Measurements from ENCODE around the gene ZBTB45. TPM values are rescaled to one million over a fixed set of nuclear protein-coding genes. Genes with fewer than 3 reads are reported as not detected.

ZBTB45 gene
- total RNA-seq, 4 donors from 2014 or later, result 9.8 to 14.0 (median 13.4) TPM

GRCh38 chr19:58477130-58477529, 42.5 kb downstream of the ZBTB45 start:
- no peak for ATAC-seq
- H3K27ac ChIP-seq, result peak overlapping the region in 3 of 4 donors; percentile 87 to 94 (median 91)
- peaks cover 0 to 69% of the 10 kb centered on the region in 2 donors for H3K36me3 ChIP-seq
- peak overlapping the region in 1 of 2 donors; percentile 71 for H3K4me3 ChIP-seq
- TF ChIP-seq CTCF (IDR thresholded peaks at IDR 0.05), result no peak
- 85% methylated on average over 5 of the region's 15 CpGs; no CpG with 5 or more reads in 1 of the 2 donors for WGBS, 2 donors (ENCODE audit: low coverage in 1 of 2)
- peaks cover 0 to 27% (median 12%) of the 10 kb centered on the region in 3 donors for H3K4me1 ChIP-seq
- no peaks in the 10 kb centered on the region for H3K27me3 ChIP-seq
- H3K9me3 ChIP-seq, result no peaks in the 10 kb centered on the region

GRCh38 chr19:58476498-58477015, 43.1 kb downstream of the ZBTB45 start:
- Histone ChIP-seq H3K27ac (peak overlapping the region; percentile 68 to 94 (median 89)), H3K4me1 (peaks cover 0 to 27% (median 12%) of the 10 kb centered on the region in 3 donors), H3K36me3 (peaks cover 0 to 69% of the 10 kb centered on the region in 2 donors), H3K4me3 (peak overlapping the region; percentile 59 to 71), H3K9me3 (no peaks in the 10 kb centered on the region), H3K27me3 (no peaks in the 10 kb centered on the region)
- peak; percentile 64 for TF ChIP-seq POLR2AphosphoS5 (IDR thresholded peaks at IDR 0.05)
- no peak for TF ChIP-seq CTCF (IDR thresholded peaks at IDR 0.05)
- 2 to 7% methylated on average over 5 to 10 of the region's 27 CpGs for WGBS, 2 donors (ENCODE audit: low coverage in 1 of 2)
- ATAC-seq, result no peak

- Histone ChIP-seq H3K9me3 (no peaks in the 10 kb centered on the region), H3K27me3 (no peaks in the 10 kb centered on the region), H3K36me3 (peaks cover 0 to 67% of the 10 kb centered on the region in 2 donors), H3K27ac (peak within 1 kb of the TSS; percentile 68 to 94 (median 89)), H3K4me1 (peaks cover 0 to 27% (median 12%) of the 10 kb centered on the region in 3 donors), H3K4me3 (peak within 1 kb of the TSS; percentile 59 to 71)
- 0% methylated on average over 1 to 2 of the region's 64 CpGs for WGBS, 2 donors (ENCODE audit: low coverage in 1 of 2)
- TF ChIP-seq POLR2AphosphoS5 (IDR thresholded peaks at IDR 0.05), result peak; percentile 80
- peak; percentile 45 to 56 for TF ChIP-seq POLR2A (IDR thresholded peaks at IDR 0.05)
- no peak for TF ChIP-seq EP300 (IDR thresholded peaks at IDR 0.05)
- ATAC-seq, result peak; percentile 95
Observed at GRCh38 chr19:58475714-58476497, 43.7 kb downstream of the ZBTB45 start, which contains the start of gene ZNF446. Gene ZNF446 (plus strand): TSS chr19:58476352. CDS start chr19:58477219, 867 bp downstream.

GRCh38 chr19:58474997-58475713, 44.5 kb downstream of the ZBTB45 start:
- ATAC-seq, result no peak
- H3K27ac ChIP-seq, result peak overlapping the region; percentile 68 to 94 (median 89)
- no peaks in the 10 kb centered on the region for H3K9me3 ChIP-seq
- TF ChIP-seq POLR2A (IDR thresholded peaks at IDR 0.05), result no peak
- no peak for TF ChIP-seq CTCF (IDR thresholded peaks at IDR 0.05)
- TF ChIP-seq EP300 (IDR thresholded peaks at IDR 0.05), result no peak
- no peak for TF ChIP-seq POLR2AphosphoS5 (IDR thresholded peaks at IDR 0.05)
- WGBS, 2 donors (ENCODE audit: low coverage in 1 of 2), result 44 to 58% methylated on average over 5 to 7 of the region's 27 CpGs
- peaks cover 0 to 67% of the 10 kb centered on the region in 2 donors for H3K36me3 ChIP-seq
- peaks cover 0 to 27% (median 12%) of the 10 kb centered on the region in 3 donors for H3K4me1 ChIP-seq
- no peaks in the 10 kb centered on the region for H3K27me3 ChIP-seq
- peak overlapping the region; percentile 59 to 71 for H3K4me3 ChIP-seq

GRCh38 chr19:58474291-58474996, 45.2 kb downstream of the ZBTB45 start:
- TF ChIP-seq POLR2AphosphoS5 (IDR thresholded peaks at IDR 0.05), result no peak
- no peak for TF ChIP-seq EP300 (IDR thresholded peaks at IDR 0.05)
- no peak for TF ChIP-seq POLR2A (IDR thresholded peaks at IDR 0.05)
- TF ChIP-seq CTCF (IDR thresholded peaks at IDR 0.05), result no peak
- Histone ChIP-seq H3K27ac (peak overlapping the region in 3 of 4 donors; percentile 87 to 94 (median 91)), H3K27me3 (no peaks in the 10 kb centered on the region), H3K9me3 (no peaks in the 10 kb centered on the region), H3K4me3 (no peak overlapping the region), H3K4me1 (peaks cover 0 to 27% (median 12%) of the 10 kb centered on the region in 3 donors), H3K36me3 (peaks cover 0 to 67% of the 10 kb centered on the region in 2 donors)
- WGBS, 2 donors (ENCODE audit: low coverage in 1 of 2), result 73 to 78% methylated on average over 11 to 12 of the region's 12 CpGs
- no peak for ATAC-seq
